Measurements from ENCODE around the gene NLRC3. TPM values are rescaled to one million over a fixed set of nuclear protein-coding genes. Genes with fewer than 3 reads are reported as not detected.

The NLRC3 gene
- total RNA-seq, 1 experiment from 2014 or later, result 0.26 TPM

DNA sequence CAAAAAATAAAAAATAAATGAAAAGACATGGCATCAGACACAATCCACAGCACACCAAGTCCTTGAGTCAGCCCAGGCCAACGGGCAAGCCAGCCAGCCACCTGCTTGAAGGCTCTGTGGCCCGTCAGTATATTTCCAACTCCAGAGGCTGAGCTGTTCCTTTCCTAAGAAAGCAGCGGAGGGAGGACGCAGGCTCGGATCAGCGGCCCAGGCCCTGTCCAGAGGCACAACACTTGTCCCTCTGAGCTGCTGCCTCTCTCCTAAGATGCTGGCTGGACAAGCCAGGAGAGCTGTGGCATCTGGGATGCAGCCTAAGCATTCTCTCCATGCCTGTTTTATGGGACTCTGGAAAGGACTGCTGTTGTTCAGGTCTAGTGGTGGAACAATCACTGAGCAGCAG lies 14.8 kb upstream of the NLRC3 start:
- TF ChIP-seq REST (IDR thresholded peaks at IDR 0.05; ENCODE audit: insufficient read depth in 1 of 2, low read depth in 2 of 2, low read length in 1 of 2), result no peak
- TF ChIP-seq, protein P1, sequence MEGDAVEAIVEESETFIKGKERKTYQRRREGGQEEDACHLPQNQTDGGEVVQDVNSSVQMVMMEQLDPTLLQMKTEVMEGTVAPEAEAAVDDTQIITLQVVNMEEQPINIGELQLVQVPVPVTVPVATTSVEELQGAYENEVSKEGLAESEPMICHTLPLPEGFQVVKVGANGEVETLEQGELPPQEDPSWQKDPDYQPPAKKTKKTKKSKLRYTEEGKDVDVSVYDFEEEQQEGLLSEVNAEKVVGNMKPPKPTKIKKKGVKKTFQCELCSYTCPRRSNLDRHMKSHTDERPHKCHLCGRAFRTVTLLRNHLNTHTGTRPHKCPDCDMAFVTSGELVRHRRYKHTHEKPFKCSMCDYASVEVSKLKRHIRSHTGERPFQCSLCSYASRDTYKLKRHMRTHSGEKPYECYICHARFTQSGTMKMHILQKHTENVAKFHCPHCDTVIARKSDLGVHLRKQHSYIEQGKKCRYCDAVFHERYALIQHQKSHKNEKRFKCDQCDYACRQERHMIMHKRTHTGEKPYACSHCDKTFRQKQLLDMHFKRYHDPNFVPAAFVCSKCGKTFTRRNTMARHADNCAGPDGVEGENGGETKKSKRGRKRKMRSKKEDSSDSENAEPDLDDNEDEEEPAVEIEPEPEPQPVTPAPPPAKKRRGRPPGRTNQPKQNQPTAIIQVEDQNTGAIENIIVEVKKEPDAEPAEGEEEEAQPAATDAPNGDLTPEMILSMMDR (IDR thresholded peaks at IDR 0.05), result no peak
- no peak for TF ChIP-seq SIN3A (IDR thresholded peaks at IDR 0.05; ENCODE audit: borderline replicate concordance, insufficient read depth, low read depth, low read length)
- no peak for TF ChIP-seq TCF7L2 (IDR thresholded peaks at IDR 0.05; ENCODE audit: low read depth, low read length)
- TF ChIP-seq POLR2AphosphoS5 (IDR thresholded peaks at IDR 0.05; ENCODE audit: low read depth, low read length), result no peak
- BruUV-seq (replicated peaks), result no TSS peak
- intact Hi-C loops (cut with micrococcal nuclease; ENCODE audit: unreplicated experiment) (no loop called here), in situ Hi-C loops (cut with HindIII; ENCODE audit: low pct_unique_long_range_greater_than_20kb, low sequenced_read_pairs) (no loop called here)
- H3K27ac ChIP-seq (ENCODE audit: low read length), result no peak overlapping the region
- no peak for DNase-seq (ENCODE audit: low read depth, low spot score)
- H3K27me3 ChIP-seq (ENCODE audit: control insufficient read depth, insufficient read depth, low read length), result no peaks in the 10 kb centered on the region
- POLR2A ChIA-PET, result no interaction called here
- no peaks in the 10 kb centered on the region for H3K36me3 ChIP-seq (ENCODE audit: control insufficient read depth, insufficient read depth, low read length)
- no peak overlapping the region for H3K4me3 ChIP-seq (ENCODE audit: low read depth in 2 of 2, low read length in 2 of 2)
- H3K4me1 ChIP-seq (ENCODE audit: control insufficient read depth, insufficient read depth, low read length), result no peaks in the 10 kb centered on the region
- no peak for ATAC-seq
- CTCF ChIA-PET, result no interaction called here
- no peaks in the 10 kb centered on the region for H3K9me3 ChIP-seq (ENCODE audit: control insufficient read depth, insufficient read depth, low read depth, low read length)

- DNase-seq (ENCODE audit: low read depth, low spot score) (no peak), ATAC-seq (no peak)
- Histone ChIP-seq H3K4me3 (ENCODE audit: low read depth in 2 of 2, low read length in 2 of 2) (no peak overlapping the region), H3K4me1 (ENCODE audit: control insufficient read depth, insufficient read depth, low read length) (no peaks in the 10 kb centered on the region), H3K27me3 (ENCODE audit: control insufficient read depth, insufficient read depth, low read length) (no peaks in the 10 kb centered on the region), H3K36me3 (ENCODE audit: control insufficient read depth, insufficient read depth, low read length) (no peaks in the 10 kb centered on the region), H3K9me3 (ENCODE audit: control insufficient read depth, insufficient read depth, low read depth, low read length) (no peaks in the 10 kb centered on the region), H3K27ac (ENCODE audit: low read length) (no peak overlapping the region)
- in situ Hi-C loops (cut with HindIII; ENCODE audit: low pct_unique_long_range_greater_than_20kb, low sequenced_read_pairs), result no loop called here
- intact Hi-C loops (cut with micrococcal nuclease; ENCODE audit: unreplicated experiment), result no loop called here
- POLR2A ChIA-PET, result no interaction called here
- no TSS peak for BruUV-seq (replicated peaks)
- no peak for TF ChIP-seq REST (IDR thresholded peaks at IDR 0.05; ENCODE audit: insufficient read depth in 1 of 2, low read depth in 2 of 2, low read length in 1 of 2)
- TF ChIP-seq POLR2AphosphoS5 (IDR thresholded peaks at IDR 0.05; ENCODE audit: low read depth, low read length), result no peak
- TF ChIP-seq TCF7L2 (IDR thresholded peaks at IDR 0.05; ENCODE audit: low read depth, low read length), result no peak
- TF ChIP-seq, protein P1 (IDR thresholded peaks at IDR 0.05), result no peak
- no peak for TF ChIP-seq SIN3A (IDR thresholded peaks at IDR 0.05; ENCODE audit: borderline replicate concordance, insufficient read depth, low read depth, low read length)
- CTCF ChIA-PET, result no interaction called here
These were observed 14.2 kb upstream of the NLRC3 start for GRCh38 chr16:3591436-3591803.

Measured in Panc1 (cell line).